Spleen (tissue), 7 donors: Measurements from ENCODE around the gene RHOF.

Experiments
- POLR2A ChIP-seq, 3 donors: fragments of 450-650 bp; IDR thresholded peaks; one replicate each; pipeline ENCODE4 v1.5.1; 2017; ENCODE audit warnings: antibody characterized with exemption in 3 of 3, mild to moderate bottlenecking in 1 of 3
- TF ChIP-seq, protein P1 (sequence below), 11 experiments: fragments of 200-600 bp in 7 of 11; fragments of 450-650 bp in 4 of 11; sonication (generic) in 4 of 11; IDR thresholded peaks in 8 of 11; conservative IDR thresholded peaks in 3 of 11; 1 replicate in 7 of 11; 2 replicates in 4 of 11; pipeline versions ENCODE4 v1.4.0 to v1.8.0; 2016 to 2021; ENCODE audit warnings: antibody characterized with exemption in 11 of 11, inconsistent platforms in 4 of 11, mild to moderate bottlenecking in 1 of 11
- donor health status: DM: no; HTN: no; CAD: no; lungs with moderate emphysema.
- donor health status: DM: no; HTN: no; CAD: no.
- donor health status: DM: no; HTN: no; CAD: no.

DNA sequence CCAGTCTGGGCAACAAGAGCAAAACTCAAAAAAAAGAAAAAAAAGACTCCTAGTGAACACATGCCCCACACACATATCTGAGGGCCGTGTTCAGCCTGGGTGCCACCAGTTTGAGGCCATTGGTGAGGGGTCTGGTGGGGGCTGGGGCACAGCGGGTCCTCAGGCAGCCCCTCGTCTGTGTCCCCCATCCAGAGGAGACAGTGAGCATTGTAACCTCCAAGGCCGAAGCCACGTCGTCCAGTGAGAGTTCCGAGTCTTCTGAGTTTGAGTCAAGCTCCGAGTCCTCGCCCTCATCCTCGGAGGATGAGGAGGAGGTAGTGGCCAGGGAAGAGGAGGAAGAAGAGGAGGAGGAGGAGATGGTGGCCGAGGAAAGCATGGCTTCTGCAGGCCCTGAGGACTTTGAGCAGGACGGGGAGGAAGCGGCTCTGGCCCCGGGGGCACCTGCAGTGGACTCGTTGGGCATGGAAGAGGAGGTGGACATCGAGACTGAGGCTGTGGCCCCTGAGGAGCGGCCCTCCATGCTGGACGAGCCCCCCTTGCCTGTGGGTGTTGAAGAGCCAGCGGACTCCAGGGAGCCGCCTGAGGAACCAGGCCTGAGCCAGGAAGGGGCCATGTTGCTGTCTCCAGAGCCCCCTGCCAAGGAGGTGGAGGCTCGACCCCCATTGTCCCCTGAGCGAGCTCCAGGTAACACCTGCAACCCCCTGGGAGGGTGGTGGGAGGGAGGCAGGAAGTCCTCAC lies 25.9 kb upstream of the RHOF start:
- TF ChIP-seq, protein P1, sequence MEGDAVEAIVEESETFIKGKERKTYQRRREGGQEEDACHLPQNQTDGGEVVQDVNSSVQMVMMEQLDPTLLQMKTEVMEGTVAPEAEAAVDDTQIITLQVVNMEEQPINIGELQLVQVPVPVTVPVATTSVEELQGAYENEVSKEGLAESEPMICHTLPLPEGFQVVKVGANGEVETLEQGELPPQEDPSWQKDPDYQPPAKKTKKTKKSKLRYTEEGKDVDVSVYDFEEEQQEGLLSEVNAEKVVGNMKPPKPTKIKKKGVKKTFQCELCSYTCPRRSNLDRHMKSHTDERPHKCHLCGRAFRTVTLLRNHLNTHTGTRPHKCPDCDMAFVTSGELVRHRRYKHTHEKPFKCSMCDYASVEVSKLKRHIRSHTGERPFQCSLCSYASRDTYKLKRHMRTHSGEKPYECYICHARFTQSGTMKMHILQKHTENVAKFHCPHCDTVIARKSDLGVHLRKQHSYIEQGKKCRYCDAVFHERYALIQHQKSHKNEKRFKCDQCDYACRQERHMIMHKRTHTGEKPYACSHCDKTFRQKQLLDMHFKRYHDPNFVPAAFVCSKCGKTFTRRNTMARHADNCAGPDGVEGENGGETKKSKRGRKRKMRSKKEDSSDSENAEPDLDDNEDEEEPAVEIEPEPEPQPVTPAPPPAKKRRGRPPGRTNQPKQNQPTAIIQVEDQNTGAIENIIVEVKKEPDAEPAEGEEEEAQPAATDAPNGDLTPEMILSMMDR (IDR thresholded peaks at IDR 0.05 in 8 of 11, conservative IDR thresholded peaks at IDR 0.05 in 3 of 11), result no peak
- no peak for TF ChIP-seq POLR2A (IDR thresholded peaks at IDR 0.05)
